ENCODE results near the gene ULK2.
A peak's percentile ranks its signal among the peaks of the same experiment; 100 is the strongest.
"Not testable (repeated sequence)": the region's sequence is repeated elsewhere in the genome, so short reads cannot be mapped to it uniquely, and the experiment has no call there.

ULK2 gene

GRCh38 chr17:19768046-19768782, 99.5 kb downstream of the ULK2 start:
- H3K4me1 ChIP-seq (ENCODE audit: insufficient read depth, low read length, severe bottlenecking): no peaks in the 10 kb centered on the region

GRCh38 chr17:19766421-19767270, 101.1 kb downstream of the ULK2 start:
- no peaks in the 10 kb centered on the region for H3K9me3 ChIP-seq (ENCODE audit: low read length)
- H2AFZ ChIP-seq (ENCODE audit: low read length): no peak overlapping the region
- no peaks in the 10 kb centered on the region for H3K36me3 ChIP-seq (ENCODE audit: insufficient read depth, low read length)
- H3K27me3 ChIP-seq (ENCODE audit: insufficient read depth, low read length): no peaks in the 10 kb centered on the region
- H4K20me1 ChIP-seq (ENCODE audit: insufficient read depth, low read length): no peaks in the 10 kb centered on the region
- H3K4me2 ChIP-seq (ENCODE audit: low read length): no peak overlapping the region
- no peaks in the 10 kb centered on the region for H3F3A ChIP-seq (ENCODE audit: insufficient read depth, low read length)
- H3K4me3 ChIP-seq (ENCODE audit: low read depth, low read length, poor library complexity, severe bottlenecking): no peak overlapping the region
- TF ChIP-seq EZH2 (IDR thresholded peaks at IDR 0.05; ENCODE audit: borderline replicate concordance, low read length) (no peak), CTCF (IDR thresholded peaks at IDR 0.05; ENCODE audit: low read length) (peak; percentile 97)
- H3K9me2 ChIP-seq (ENCODE audit: low read depth, low read length): no peaks in the 10 kb centered on the region
- no peak overlapping the region for H3K27ac ChIP-seq (ENCODE audit: low read depth, low read length, poor library complexity, severe bottlenecking)
- H3K4me1 ChIP-seq (ENCODE audit: insufficient read depth, low read length, severe bottlenecking): no peaks in the 10 kb centered on the region
- no peak overlapping the region for H3K9ac ChIP-seq (ENCODE audit: low read length)
- H3K79me2 ChIP-seq (ENCODE audit: insufficient read depth, low read length): no peaks in the 10 kb centered on the region

More at GRCh38 chr17:19768046-19768782, 99.5 kb downstream of the ULK2 start:
- Histone ChIP-seq H3K27me3 (ENCODE audit: insufficient read depth, low read length) (no peaks in the 10 kb centered on the region), H3K9ac (ENCODE audit: low read length) (no peak overlapping the region), H3F3A (ENCODE audit: insufficient read depth, low read length) (no peaks in the 10 kb centered on the region), H3K36me3 (ENCODE audit: insufficient read depth, low read length) (no peaks in the 10 kb centered on the region), H3K4me2 (ENCODE audit: low read length) (no peak overlapping the region), H3K9me2 (ENCODE audit: low read depth, low read length) (no peaks in the 10 kb centered on the region), H3K79me2 (ENCODE audit: insufficient read depth, low read length) (no peaks in the 10 kb centered on the region), H3K9me3 (ENCODE audit: low read length) (no peaks in the 10 kb centered on the region), H4K20me1 (ENCODE audit: insufficient read depth, low read length) (no peaks in the 10 kb centered on the region), H3K27ac (ENCODE audit: low read depth, low read length, poor library complexity, severe bottlenecking) (no peak overlapping the region), H3K4me3 (ENCODE audit: low read depth, low read length, poor library complexity, severe bottlenecking) (no peak overlapping the region), H2AFZ (ENCODE audit: low read length) (no peak overlapping the region)
- no peak for TF ChIP-seq CTCF (IDR thresholded peaks at IDR 0.05; ENCODE audit: low read length)
- no peak for TF ChIP-seq EZH2 (IDR thresholded peaks at IDR 0.05; ENCODE audit: borderline replicate concordance, low read length)

- Histone ChIP-seq H3F3A (ENCODE audit: insufficient read depth, low read length) (no peaks in the 10 kb centered on the region), H4K20me1 (ENCODE audit: insufficient read depth, low read length) (no peaks in the 10 kb centered on the region), H3K4me1 (ENCODE audit: insufficient read depth, low read length, severe bottlenecking) (no peaks in the 10 kb centered on the region), H3K9ac (ENCODE audit: low read length) (no peak overlapping the region), H2AFZ (ENCODE audit: low read length) (no peak overlapping the region), H3K9me3 (ENCODE audit: low read length) (no peaks in the 10 kb centered on the region), H3K36me3 (ENCODE audit: insufficient read depth, low read length) (no peaks in the 10 kb centered on the region), H3K79me2 (ENCODE audit: insufficient read depth, low read length) (no peaks in the 10 kb centered on the region), H3K4me2 (ENCODE audit: low read length) (no peak overlapping the region), H3K27me3 (ENCODE audit: insufficient read depth, low read length) (no peaks in the 10 kb centered on the region), H3K4me3 (ENCODE audit: low read depth, low read length, poor library complexity, severe bottlenecking) (no peak overlapping the region), H3K27ac (ENCODE audit: low read depth, low read length, poor library complexity, severe bottlenecking) (no peak overlapping the region), H3K9me2 (ENCODE audit: low read depth, low read length) (no peaks in the 10 kb centered on the region)
- TF ChIP-seq EZH2 (IDR thresholded peaks at IDR 0.05; ENCODE audit: borderline replicate concordance, low read length): no peak
- no peak for TF ChIP-seq CTCF (IDR thresholded peaks at IDR 0.05; ENCODE audit: low read length)
These were observed 101.7 kb downstream of the ULK2 start for GRCh38 chr17:19766016-19766415.

GRCh38 chr17:19763991-19764390, 103.7 kb downstream of the ULK2 start:
- not testable (repeated sequence) for H3K4me1 ChIP-seq (ENCODE audit: insufficient read depth, low read length, severe bottlenecking); H3K27me3 ChIP-seq (ENCODE audit: insufficient read depth, low read length); H2AFZ ChIP-seq (ENCODE audit: low read length); H3K27ac ChIP-seq (ENCODE audit: low read depth, low read length, poor library complexity, severe bottlenecking); H3K36me3 ChIP-seq (ENCODE audit: insufficient read depth, low read length); H3K9me3 ChIP-seq (ENCODE audit: low read length); H3K9me2 ChIP-seq (ENCODE audit: low read depth, low read length); H3K4me2 ChIP-seq (ENCODE audit: low read length); H3K9ac ChIP-seq (ENCODE audit: low read length); H3K79me2 ChIP-seq (ENCODE audit: insufficient read depth, low read length); H4K20me1 ChIP-seq (ENCODE audit: insufficient read depth, low read length); H3K4me3 ChIP-seq (ENCODE audit: low read depth, low read length, poor library complexity, severe bottlenecking); H3F3A ChIP-seq (ENCODE audit: insufficient read depth, low read length)

All from OCI-LY1 (cell line).